WTC11 (cell line): ENCODE data around the gene IL10. TPM values are rescaled to one million over a fixed set of nuclear protein-coding genes. Genes with fewer than 3 reads are reported as not detected.

Experiments
- ATAC-seq: fragments of 200-7000 bp; cut with Tn5 transposase; 2 replicates; pipeline ENCODE4 v1.10.0; 2021; ENCODE audit warnings: mild to moderate bottlenecking, moderate library complexity
- CTCF ChIA-PET: fragments of 300-600 bp; sonication (Branson Sonifier 250); formaldehyde crosslinking; loops from one replicate; lab custom pipeline; 2021; ENCODE audit warnings: antibody characterized with exemption; lab: Charles Lee
- POLR2A ChIA-PET: fragments of 350-600 bp; sonication (Branson Sonifier 250); formaldehyde crosslinking; loops from one replicate; lab custom pipeline; 2021; ENCODE audit warnings: antibody characterized with exemption; lab: Charles Lee
- DNase-seq: peaks from one replicate; pipeline ENCODE4 v3.0.0; 2021; ENCODE audit warnings: low spot score
- H3K27ac Mint-ChIP-seq: 2 replicates; pipeline ENCODE4 v1.8.0; 2021; ENCODE audit warnings: mixed read lengths
- H3K27me3 Mint-ChIP-seq: 2 replicates; pipeline ENCODE4 v1.8.0; 2021; ENCODE audit warnings: low read depth, mild to moderate bottlenecking, moderate library complexity, mixed read lengths
- H3K36me3 Mint-ChIP-seq: 2 replicates; pipeline ENCODE4 v1.8.0; 2021; ENCODE audit warnings: mixed read lengths
- H3K4me1 Mint-ChIP-seq: 2 replicates; pipeline ENCODE4 v1.8.0; 2022; ENCODE audit warnings: mixed read lengths
- H3K4me3 Mint-ChIP-seq: 2 replicates; pipeline ENCODE4 v1.8.0; 2021; ENCODE audit warnings: mild to moderate bottlenecking, moderate library complexity, mixed read lengths
- H3K9me3 Mint-ChIP-seq: 2 replicates; pipeline ENCODE4 v1.8.0; 2021; ENCODE audit warnings: mixed read lengths
- ARID4B ChIP-seq: sonication (generic); formaldehyde crosslinking; IDR thresholded peaks from 2 replicates; pipeline ENCODE4 v1.8.0; 2023; ENCODE audit warnings: missing genetic modification reagents, mild to moderate bottlenecking, borderline replicate concordance
- ATF3 ChIP-seq: sonication (generic); formaldehyde crosslinking; conservative IDR thresholded peaks from 2 replicates; pipeline ENCODE4 v1.8.1; 2022; ENCODE audit warnings: mild to moderate bottlenecking, missing genetic modification reagents
- EMX1 ChIP-seq: fragments of 250-450 bp; sonication (Bioruptor Pico); IDR thresholded peaks from 2 replicates; pipeline ENCODE4 v1.8.0; 2021; ENCODE audit warnings: mild to moderate bottlenecking
- FOXJ3 ChIP-seq: sonication (generic); formaldehyde crosslinking; IDR thresholded peaks from 2 replicates; pipeline ENCODE4 v1.9.0; 2021; ENCODE audit warnings: missing genetic modification reagents, mild to moderate bottlenecking, borderline replicate concordance
- HMGA2 ChIP-seq: fragments of 250-450 bp; sonication (Bioruptor Pico); IDR thresholded peaks from 2 replicates; pipeline ENCODE4 v1.4.0; 2021; ENCODE audit warnings: mild to moderate bottlenecking, moderate library complexity
- IRF1 ChIP-seq: sonication (generic); formaldehyde crosslinking; IDR thresholded peaks from 2 replicates; pipeline ENCODE4 v1.8.0; 2023; ENCODE audit warnings: missing genetic modification reagents
- IRF2 ChIP-seq: sonication (generic); formaldehyde crosslinking; IDR thresholded peaks from 2 replicates; pipeline ENCODE4 v1.8.0; 2022; ENCODE audit warnings: low read depth, missing genetic modification reagents, borderline replicate concordance
- NFATC4 ChIP-seq: fragments of 250-450 bp; sonication (Bioruptor Pico); IDR thresholded peaks from 2 replicates; pipeline ENCODE4 v1.9.0; 2021; ENCODE audit warnings: mild to moderate bottlenecking
- NFE2L1 ChIP-seq: sonication (generic); formaldehyde crosslinking; IDR thresholded peaks from 2 replicates; pipeline ENCODE4 v1.8.1; 2023; ENCODE audit warnings: missing genetic modification reagents
- PRRX2 ChIP-seq: fragments of 250-450 bp; sonication (Bioruptor Pico); IDR thresholded peaks from 2 replicates; pipeline ENCODE4 v1.8.0; 2021; ENCODE audit warnings: mild to moderate bottlenecking
- SMAD3 ChIP-seq: sonication (generic); formaldehyde crosslinking; IDR thresholded peaks from 2 replicates; pipeline ENCODE4 v1.8.0; 2022; ENCODE audit warnings: missing genetic modification reagents, mild to moderate bottlenecking, borderline replicate concordance
- ZBTB21 ChIP-seq: sonication (generic); formaldehyde crosslinking; IDR thresholded peaks from 2 replicates; pipeline ENCODE4 v1.8.1; 2023; ENCODE audit warnings: mild to moderate bottlenecking, missing genetic modification reagents, borderline replicate concordance
- ZNF121 ChIP-seq: sonication (generic); formaldehyde crosslinking; IDR thresholded peaks from 2 replicates; pipeline ENCODE4 v1.8.0; 2023; ENCODE audit warnings: missing genetic modification reagents
- ZNF263 ChIP-seq: sonication (generic); formaldehyde crosslinking; IDR thresholded peaks from 2 replicates; pipeline ENCODE4 v1.8.1; 2022; ENCODE audit warnings: low read depth, mild to moderate bottlenecking, moderate library complexity, missing genetic modification reagents
- ZNF671 ChIP-seq: fragments of 250-450 bp; sonication (Bioruptor Pico); IDR thresholded peaks from 2 replicates; pipeline ENCODE4 v1.8.0; 2021; ENCODE audit warnings: mild to moderate bottlenecking
- total RNA-seq: library from RNA; stranded (reverse); gene quantifications from 3 replicates; pipeline ENCODE4 v1.2.3, GENCODE V29; 2021
- TF ChIP-seq, protein P1 (sequence below): sonication (generic); formaldehyde crosslinking; conservative IDR thresholded peaks from 2 replicates; pipeline ENCODE4 v1.8.1; 2023; ENCODE audit warnings: mild to moderate bottlenecking, low read depth, missing genetic modification reagents, moderate library complexity
- TF ChIP-seq, protein P2 (sequence below): sonication (generic); formaldehyde crosslinking; IDR thresholded peaks from 2 replicates; pipeline ENCODE4 v1.8.0; 2022; ENCODE audit warnings: missing genetic modification reagents
- TF ChIP-seq, protein P3 (sequence below): fragments of 250-450 bp; sonication (Bioruptor Pico); IDR thresholded peaks from 2 replicates; pipeline ENCODE4 v1.8.0; 2021; ENCODE audit warnings: mild to moderate bottlenecking

IL10 gene
- total RNA-seq, 1 experiment from 2014 or later, result not detected

DNA sequence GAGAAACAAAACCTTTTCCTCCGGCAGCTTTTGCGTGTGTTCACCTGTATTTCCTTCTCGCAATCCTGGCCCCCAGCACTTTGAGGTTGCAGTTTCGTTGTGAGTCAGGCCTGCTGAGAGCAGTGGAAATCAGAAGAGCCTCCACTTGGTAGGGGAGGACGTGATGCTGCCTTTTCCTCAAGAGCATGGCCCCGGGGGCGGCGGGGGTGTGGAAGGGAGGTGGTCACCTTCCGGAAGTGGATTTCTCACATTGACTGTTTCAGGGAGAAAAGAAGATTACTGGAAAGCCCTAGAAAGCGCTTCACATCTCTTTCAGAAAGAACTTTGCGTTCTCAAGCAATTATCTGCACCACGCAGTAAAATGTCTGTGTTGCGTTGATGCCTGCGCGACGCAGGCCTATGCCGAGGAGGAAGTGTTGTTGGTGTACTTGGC lies 12.2 kb upstream of the IL10 start (continued):
- TF ChIP-seq, protein P1, sequence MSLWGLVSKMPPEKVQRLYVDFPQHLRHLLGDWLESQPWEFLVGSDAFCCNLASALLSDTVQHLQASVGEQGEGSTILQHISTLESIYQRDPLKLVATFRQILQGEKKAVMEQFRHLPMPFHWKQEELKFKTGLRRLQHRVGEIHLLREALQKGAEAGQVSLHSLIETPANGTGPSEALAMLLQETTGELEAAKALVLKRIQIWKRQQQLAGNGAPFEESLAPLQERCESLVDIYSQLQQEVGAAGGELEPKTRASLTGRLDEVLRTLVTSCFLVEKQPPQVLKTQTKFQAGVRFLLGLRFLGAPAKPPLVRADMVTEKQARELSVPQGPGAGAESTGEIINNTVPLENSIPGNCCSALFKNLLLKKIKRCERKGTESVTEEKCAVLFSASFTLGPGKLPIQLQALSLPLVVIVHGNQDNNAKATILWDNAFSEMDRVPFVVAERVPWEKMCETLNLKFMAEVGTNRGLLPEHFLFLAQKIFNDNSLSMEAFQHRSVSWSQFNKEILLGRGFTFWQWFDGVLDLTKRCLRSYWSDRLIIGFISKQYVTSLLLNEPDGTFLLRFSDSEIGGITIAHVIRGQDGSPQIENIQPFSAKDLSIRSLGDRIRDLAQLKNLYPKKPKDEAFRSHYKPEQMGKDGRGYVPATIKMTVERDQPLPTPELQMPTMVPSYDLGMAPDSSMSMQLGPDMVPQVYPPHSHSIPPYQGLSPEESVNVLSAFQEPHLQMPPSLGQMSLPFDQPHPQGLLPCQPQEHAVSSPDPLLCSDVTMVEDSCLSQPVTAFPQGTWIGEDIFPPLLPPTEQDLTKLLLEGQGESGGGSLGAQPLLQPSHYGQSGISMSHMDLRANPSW (CRISPR knock-in tag), result no peak
- no peak for TF ChIP-seq FOXJ3 (CRISPR knock-in tag)
- TF ChIP-seq EMX1 (CRISPR knock-in tag), result no peak
- TF ChIP-seq, protein P2, sequence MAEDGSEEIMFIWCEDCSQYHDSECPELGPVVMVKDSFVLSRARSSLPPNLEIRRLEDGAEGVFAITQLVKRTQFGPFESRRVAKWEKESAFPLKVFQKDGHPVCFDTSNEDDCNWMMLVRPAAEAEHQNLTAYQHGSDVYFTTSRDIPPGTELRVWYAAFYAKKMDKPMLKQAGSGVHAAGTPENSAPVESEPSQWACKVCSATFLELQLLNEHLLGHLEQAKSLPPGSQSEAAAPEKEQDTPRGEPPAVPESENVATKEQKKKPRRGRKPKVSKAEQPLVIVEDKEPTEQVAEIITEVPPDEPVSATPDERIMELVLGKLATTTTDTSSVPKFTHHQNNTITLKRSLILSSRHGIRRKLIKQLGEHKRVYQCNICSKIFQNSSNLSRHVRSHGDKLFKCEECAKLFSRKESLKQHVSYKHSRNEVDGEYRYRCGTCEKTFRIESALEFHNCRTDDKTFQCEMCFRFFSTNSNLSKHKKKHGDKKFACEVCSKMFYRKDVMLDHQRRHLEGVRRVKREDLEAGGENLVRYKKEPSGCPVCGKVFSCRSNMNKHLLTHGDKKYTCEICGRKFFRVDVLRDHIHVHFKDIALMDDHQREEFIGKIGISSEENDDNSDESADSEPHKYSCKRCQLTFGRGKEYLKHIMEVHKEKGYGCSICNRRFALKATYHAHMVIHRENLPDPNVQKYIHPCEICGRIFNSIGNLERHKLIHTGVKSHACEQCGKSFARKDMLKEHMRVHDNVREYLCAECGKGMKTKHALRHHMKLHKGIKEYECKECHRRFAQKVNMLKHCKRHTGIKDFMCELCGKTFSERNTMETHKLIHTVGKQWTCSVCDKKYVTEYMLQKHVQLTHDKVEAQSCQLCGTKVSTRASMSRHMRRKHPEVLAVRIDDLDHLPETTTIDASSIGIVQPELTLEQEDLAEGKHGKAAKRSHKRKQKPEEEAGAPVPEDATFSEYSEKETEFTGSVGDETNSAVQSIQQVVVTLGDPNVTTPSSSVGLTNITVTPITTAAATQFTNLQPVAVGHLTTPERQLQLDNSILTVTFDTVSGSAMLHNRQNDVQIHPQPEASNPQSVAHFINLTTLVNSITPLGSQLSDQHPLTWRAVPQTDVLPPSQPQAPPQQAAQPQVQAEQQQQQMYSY (CRISPR knock-in tag), result no peak
- no peak for TF ChIP-seq NFE2L1 (CRISPR knock-in tag)
- TF ChIP-seq ARID4B, result no peak
- TF ChIP-seq PRRX2 (CRISPR knock-in tag), result no peak

- Mint-ChIP-seq H3K4me1 (no peaks in the 10 kb centered on the region; the same call in 1 of the 2 replicates), H3K36me3 (no peaks in the 10 kb centered on the region), H3K9me3 (no peaks in the 10 kb centered on the region), H3K27me3 (peaks cover 3% of the 10 kb centered on the region), H3K27ac (no peak overlapping the region), H3K4me3 (no peak overlapping the region)
- CTCF ChIA-PET, result interaction anchor here (1.3 kb wide), 1 partner anchor 15 kb away, joined by 4 read pairs; no protein-coding TSS in a partner anchor
- POLR2A ChIA-PET, result no interaction called here
- ATAC-seq (no peak), DNase-seq (no peak)
- TF ChIP-seq, protein P2 (CRISPR knock-in tag), result no peak
- TF ChIP-seq IRF2, result no peak
- no peak for TF ChIP-seq HMGA2 (CRISPR knock-in tag)
- TF ChIP-seq ZNF121 (CRISPR knock-in tag), result no peak
- TF ChIP-seq IRF1 (CRISPR knock-in tag), result no peak
- TF ChIP-seq ATF3 (CRISPR knock-in tag), result no peak
- no peak for TF ChIP-seq NFATC4
- no peak for TF ChIP-seq ZNF671
- TF ChIP-seq SMAD3 (CRISPR knock-in tag), result no peak
- TF ChIP-seq ZBTB21 (CRISPR knock-in tag), result no peak
- TF ChIP-seq, protein P3, sequence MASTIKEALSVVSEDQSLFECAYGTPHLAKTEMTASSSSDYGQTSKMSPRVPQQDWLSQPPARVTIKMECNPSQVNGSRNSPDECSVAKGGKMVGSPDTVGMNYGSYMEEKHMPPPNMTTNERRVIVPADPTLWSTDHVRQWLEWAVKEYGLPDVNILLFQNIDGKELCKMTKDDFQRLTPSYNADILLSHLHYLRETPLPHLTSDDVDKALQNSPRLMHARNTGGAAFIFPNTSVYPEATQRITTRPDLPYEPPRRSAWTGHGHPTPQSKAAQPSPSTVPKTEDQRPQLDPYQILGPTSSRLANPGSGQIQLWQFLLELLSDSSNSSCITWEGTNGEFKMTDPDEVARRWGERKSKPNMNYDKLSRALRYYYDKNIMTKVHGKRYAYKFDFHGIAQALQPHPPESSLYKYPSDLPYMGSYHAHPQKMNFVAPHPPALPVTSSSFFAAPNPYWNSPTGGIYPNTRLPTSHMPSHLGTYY, result no peak
- no peak for TF ChIP-seq ZNF263 (CRISPR knock-in tag)
These were observed 11.2 kb upstream of the IL10 start for GRCh38 chr1:206783506-206783905.
